HepG2 (cell line): ENCODE measurements around the gene SLC9A5. TPM values are rescaled to one million over a fixed set of nuclear protein-coding genes. Genes with fewer than 3 reads are reported as not detected.

ENCODE experiments used
- ETS1 ChIP-seq: sonication (generic); formaldehyde crosslinking; IDR thresholded peaks from 2 replicates; pipeline ENCODE4 v1.4.0; 2020; ENCODE audit warnings: missing genetic modification reagents
- HNF1A ChIP-seq, 2 experiments: sonication (generic) in 1 of 2; formaldehyde crosslinking in 1 of 2; IDR thresholded peaks; 2 replicates each; pipeline versions ENCODE4 v1.4.0 to v1.6.1; 2016 to 2020; ENCODE audit warnings: borderline replicate concordance in 1 of 2, low read depth in 1 of 2, mild to moderate bottlenecking in 1 of 2, missing genetic modification reagents in 1 of 2
- JARID2 ChIP-seq: sonication (generic); formaldehyde crosslinking; IDR thresholded peaks from 2 replicates; pipeline ENCODE4 v1.8.1; 2023; ENCODE audit warnings: missing genetic modification reagents, inconsistent platforms; ENCODE audit not compliant: insufficient replicate concordance
- MXD4 ChIP-seq: IDR thresholded peaks from 2 replicates; pipeline ENCODE4 v1.6.1; 2016; ENCODE audit warnings: mild to moderate bottlenecking, missing biosample characterization, missing genetic modification reagents
- POLR2AphosphoS2 ChIP-seq: IDR thresholded peaks from 2 replicates; pipeline ENCODE4 v1.6.1; 2011; ENCODE audit warnings: low read depth, low read length, improper control_type of control experiment
- SKIL ChIP-seq: sonication (generic); formaldehyde crosslinking; IDR thresholded peaks from 2 replicates; pipeline ENCODE4 v1.8.0; 2022; ENCODE audit warnings: missing genetic modification reagents, mild to moderate bottlenecking, moderate library complexity, borderline replicate concordance
- SNAPC4 ChIP-seq: sonication (generic); formaldehyde crosslinking; IDR thresholded peaks from 2 replicates; pipeline ENCODE4 v1.4.0; 2020; ENCODE audit warnings: mild to moderate bottlenecking, missing genetic modification reagents
- TBL1XR1 ChIP-seq: fragments of 150-350 bp; IDR thresholded peaks from 2 replicates; pipeline ENCODE4 v1.6.1; 2014; ENCODE audit warnings: borderline replicate concordance, low read length; ENCODE audit not compliant: partially characterized antibody
- ZMAT3 ChIP-seq: sonication (generic); formaldehyde crosslinking; conservative IDR thresholded peaks from 2 replicates; pipeline ENCODE4 v1.7.0; 2021; ENCODE audit warnings: missing genetic modification reagents
- ZNF232 ChIP-seq: sonication (generic); formaldehyde crosslinking; IDR thresholded peaks from 2 replicates; pipeline ENCODE4 v1.4.0; 2020; ENCODE audit warnings: missing genetic modification reagents, borderline replicate concordance
- ZNF709 ChIP-seq: sonication (generic); formaldehyde crosslinking; IDR thresholded peaks from 2 replicates; pipeline ENCODE4 v1.5.0; 2020; ENCODE audit warnings: mild to moderate bottlenecking, missing genetic modification reagents
- ZNF766 ChIP-seq: sonication (generic); formaldehyde crosslinking; IDR thresholded peaks from 2 replicates; pipeline ENCODE4 v1.5.0; 2020; ENCODE audit warnings: missing genetic modification reagents, borderline replicate concordance
- polyA plus RNA-seq, 8 experiments: library from polyadenylated mRNA; depleted of rRNA in 3 of 8; stranded (reverse) in 7 of 8; unstranded in 1 of 8; fragments of >200 nt; fragmentation: Illumina TruSeq in 4 of 8; extraction: Trizol in 4 of 8; gene quantifications; 2 replicates each; pipeline versions ENCODE4 v1.2.1 to v1.2.3, GENCODE V29; 2011 to 2016; ENCODE audit warnings: low read depth in 4 of 8, missing spikeins in 1 of 8, mixed read lengths in 1 of 8; ENCODE audit not compliant: insufficient read depth in 1 of 8
- total RNA-seq, 5 experiments: library from RNA; depleted of rRNA; stranded (reverse); fragments of >200 nt; fragmentation: Illumina TruSeq; extraction: Trizol; gene quantifications; 2 replicates each; pipeline ENCODE4 v1.2.3, GENCODE V29; 2016; ENCODE audit warnings: low read depth in 1 of 5

SLC9A5 gene
- total and polyA plus RNA-seq, 2 of the 13 experiments (the other 11 are each of a cell fraction or from before 2014, with no cell fraction given) = 0.58 to 1.4 TPM

GRCh38 chr16:67226804-67227566 is 21.8 kb upstream of the SLC9A5 start, which contains the start of gene TMEM208 (continued):
- peak; percentile 80; the same call in 1 of the 2 replicates for TF ChIP-seq ETS1 (CRISPR knock-in tag)
- TF ChIP-seq ZMAT3 (CRISPR knock-in tag) = no peak
- peak; percentile 95 for TF ChIP-seq MXD4
- no peak for TF ChIP-seq HNF1A (IDR thresholded peaks at IDR 0.05; ENCODE audit: low read depth)
- peak; percentile 89 for TF ChIP-seq HNF1A (CRISPR knock-in tag; IDR thresholded peaks at IDR 0.05; ENCODE audit: borderline replicate concordance)
- TF ChIP-seq ZNF709 (CRISPR knock-in tag) = peak; percentile 31; the same call in 1 of the 2 replicates
- no peak for TF ChIP-seq JARID2
- TF ChIP-seq SKIL = no peak
- no peak for TF ChIP-seq SNAPC4
- peak; percentile 68; the same call in 1 of the 2 replicates for TF ChIP-seq ZNF766 (CRISPR knock-in tag)
- 0 out of 2 replicates have a peak, but pooled peaks have one; percentile 63 for TF ChIP-seq POLR2AphosphoS2
- TF ChIP-seq ZNF232 (CRISPR knock-in tag) = no peak; the same call in 1 of the 2 replicates
- TF ChIP-seq TBL1XR1 = peak; percentile 71
